ENCODE results near the gene TBX21.

GRCh38 chr17:47684535-47685193, 48.4 kb upstream of the TBX21 start:
- TF ChIP-seq, protein P1, sequence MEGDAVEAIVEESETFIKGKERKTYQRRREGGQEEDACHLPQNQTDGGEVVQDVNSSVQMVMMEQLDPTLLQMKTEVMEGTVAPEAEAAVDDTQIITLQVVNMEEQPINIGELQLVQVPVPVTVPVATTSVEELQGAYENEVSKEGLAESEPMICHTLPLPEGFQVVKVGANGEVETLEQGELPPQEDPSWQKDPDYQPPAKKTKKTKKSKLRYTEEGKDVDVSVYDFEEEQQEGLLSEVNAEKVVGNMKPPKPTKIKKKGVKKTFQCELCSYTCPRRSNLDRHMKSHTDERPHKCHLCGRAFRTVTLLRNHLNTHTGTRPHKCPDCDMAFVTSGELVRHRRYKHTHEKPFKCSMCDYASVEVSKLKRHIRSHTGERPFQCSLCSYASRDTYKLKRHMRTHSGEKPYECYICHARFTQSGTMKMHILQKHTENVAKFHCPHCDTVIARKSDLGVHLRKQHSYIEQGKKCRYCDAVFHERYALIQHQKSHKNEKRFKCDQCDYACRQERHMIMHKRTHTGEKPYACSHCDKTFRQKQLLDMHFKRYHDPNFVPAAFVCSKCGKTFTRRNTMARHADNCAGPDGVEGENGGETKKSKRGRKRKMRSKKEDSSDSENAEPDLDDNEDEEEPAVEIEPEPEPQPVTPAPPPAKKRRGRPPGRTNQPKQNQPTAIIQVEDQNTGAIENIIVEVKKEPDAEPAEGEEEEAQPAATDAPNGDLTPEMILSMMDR (IDR thresholded peaks at IDR 0.05), result no peak
- TF ChIP-seq POLR2A (IDR thresholded peaks at IDR 0.05; ENCODE audit: low read depth), result no peak
